OCI-LY7 (cell line): ENCODE measurements around the gene ZNF668. TPM values are rescaled to one million over a fixed set of nuclear protein-coding genes. Genes with fewer than 3 reads are reported as not detected.

Source experiments
- BruUV-seq: library from RNA; stranded (reverse); fragments of 400-500 nt; replicated peaks from 2 replicates; lab custom pipeline; 2021; lab: Mats Ljungman, UMichigan
- CTCF ChIA-PET: fragments of 300-600 bp; sonication (Branson Sonifier 250); formaldehyde crosslinking; loops from one replicate; lab custom pipeline; 2022; ENCODE audit warnings: antibody characterized with exemption; ENCODE audit not compliant: unreplicated experiment; lab: Charles Lee
- POLR2A ChIA-PET: fragments of 300-600 bp; sonication (Branson Sonifier 250); formaldehyde crosslinking; loops from one replicate; lab custom pipeline; 2022; ENCODE audit warnings: antibody characterized with exemption; lab: Charles Lee
- DNase-seq: peaks from one replicate; pipeline ENCODE4 v3.0.0-alpha.2; 2015; ENCODE audit warnings: low spot score
- H2AFZ ChIP-seq: fragments of 200-600 bp; sonication (generic), shearing (Covaris generic); 2 replicates; pipeline ENCODE4 v1.6.1; 2014; ENCODE audit warnings: mild to moderate bottlenecking, antibody characterized with exemption, low read length, moderate library complexity
- H3K27ac ChIP-seq: fragments of 200-600 bp; sonication (generic); 2 replicates; pipeline ENCODE4 v1.5.1; 2014; ENCODE audit warnings: mixed run types, low read depth, mild to moderate bottlenecking, moderate library complexity, low read length, inconsistent platforms; ENCODE audit not compliant: poor library complexity, severe bottlenecking
- H3K36me3 ChIP-seq: fragments of 200-600 bp; sonication (generic); 2 replicates; pipeline ENCODE4 v1.6.1; 2014; ENCODE audit warnings: mild to moderate bottlenecking, antibody characterized with exemption, low read length, moderate library complexity, mixed read lengths; ENCODE audit not compliant: insufficient read depth
- H3K4me1 ChIP-seq: fragments of 200-600 bp; sonication (generic); 2 replicates; pipeline ENCODE4 v1.5.1; 2014; ENCODE audit warnings: mild to moderate bottlenecking, low read length; ENCODE audit not compliant: insufficient read depth, poor library complexity, severe bottlenecking
- H3K4me2 ChIP-seq: fragments of 200-600 bp; sonication (generic); 2 replicates; pipeline ENCODE4 v1.6.1; 2014; ENCODE audit warnings: mild to moderate bottlenecking, low read length
- H3K4me3 ChIP-seq: fragments of 200-600 bp; sonication (generic); 2 replicates; pipeline ENCODE4 v1.5.1; 2014; ENCODE audit warnings: mild to moderate bottlenecking, low read depth, low read length; ENCODE audit not compliant: poor library complexity, severe bottlenecking
- H3K79me2 ChIP-seq: fragments of 200-600 bp; sonication (generic); 2 replicates; pipeline ENCODE4 v1.6.1; 2016; ENCODE audit warnings: low read depth, mild to moderate bottlenecking, low read length, moderate library complexity, mixed read lengths; ENCODE audit not compliant: insufficient read depth
- H3K9me2 ChIP-seq: fragments of 200-600 bp; sonication (generic); 2 replicates; pipeline ENCODE4 v1.6.1; 2016; ENCODE audit warnings: mild to moderate bottlenecking, low read length, mixed read lengths; ENCODE audit not compliant: insufficient read depth
- H3K9me3 ChIP-seq: fragments of 200-600 bp; sonication (generic); 2 replicates; pipeline ENCODE4 v1.6.1; 2014; ENCODE audit warnings: mild to moderate bottlenecking, mixed run types, low read length, mixed read lengths
- H4K20me1 ChIP-seq: fragments of 200-600 bp; sonication (generic); 2 replicates; pipeline ENCODE4 v1.6.1; 2014; ENCODE audit warnings: mild to moderate bottlenecking, antibody characterized with exemption, low read length, moderate library complexity, mixed read lengths; ENCODE audit not compliant: insufficient read depth
- CTCF ChIP-seq: fragments of 200-600 bp; sonication (generic); conservative IDR thresholded peaks from 2 replicates; pipeline ENCODE4 v1.5.1; 2014; ENCODE audit warnings: mild to moderate bottlenecking, antibody characterized with exemption, low read length, moderate library complexity, mixed read lengths
- EZH2phosphoT487 ChIP-seq: fragments of 200-600 bp; sonication (generic); IDR thresholded peaks from 2 replicates; pipeline ENCODE4 v1.6.1; 2018; ENCODE audit warnings: low read depth, borderline replicate concordance, mild to moderate bottlenecking, mixed run types, antibody characterized with exemption, low read length, moderate library complexity, mixed read lengths
- intact Hi-C: fragments of 100-400 bp; cut with micrococcal nuclease; formaldehyde crosslinking; loops from one replicate; pipeline ENCODE4 v1.10.0; 2022; ENCODE audit not compliant: unreplicated experiment
- total RNA-seq, 2 experiments: library from RNA; depleted of rRNA in 1 of 2; stranded (reverse); fragments of >200 nt in 1 of 2; shearing (Covaris generic) in 1 of 2; gene quantifications; 2 replicates each; pipeline ENCODE4 v1.2.3, GENCODE V29; 2014 to 2022

Gene ZNF668
- total RNA-seq, 2 experiments from 2014 or later = 7.8 to 21.7 TPM

GRCh38 chr16:31112711-31113110 is 38.7 kb upstream of the ZNF668 start:
- Histone ChIP-seq H3K9me3 (no peaks in the 10 kb centered on the region), H3K4me1 (peaks cover 8% of the 10 kb centered on the region), H3K4me2 (no peak overlapping the region), H3K4me3 (no peak overlapping the region), H3K79me2 (no peaks in the 10 kb centered on the region), H3K27ac (no peak overlapping the region), H3K36me3 (peaks cover 33% of the 10 kb centered on the region), H4K20me1 (no peaks in the 10 kb centered on the region), H2AFZ (no peak overlapping the region), H3K9me2 (no peaks in the 10 kb centered on the region)
- BruUV-seq = no TSS peak
- POLR2A ChIA-PET = no interaction called here
- intact Hi-C loops = loop anchor here (10.0 kb wide), 1 partner anchor 342 kb away; the partner anchor contains the start of gene ARMC5
- TF ChIP-seq EZH2phosphoT487 = no peak
- no peak for TF ChIP-seq CTCF
- CTCF ChIA-PET = no interaction called here
- no peak for DNase-seq

- no peak for DNase-seq
- Histone ChIP-seq H3K4me3 (no peak overlapping the region), H2AFZ (no peak overlapping the region), H3K36me3 (peaks cover 33% of the 10 kb centered on the region), H3K9me2 (no peaks in the 10 kb centered on the region), H3K79me2 (no peaks in the 10 kb centered on the region), H3K27ac (no peak overlapping the region), H3K4me2 (no peak overlapping the region), H3K9me3 (no peaks in the 10 kb centered on the region), H3K4me1 (peaks cover 14% of the 10 kb centered on the region), H4K20me1 (no peaks in the 10 kb centered on the region)
- TSS peak; percentile 42 for BruUV-seq
- intact Hi-C loops = loop anchor here (10.0 kb wide), 1 partner anchor 343 kb away; the partner anchor contains the start of gene ARMC5
- CTCF ChIA-PET = no interaction called here
- POLR2A ChIA-PET = no interaction called here
- no peak for TF ChIP-seq CTCF
- no peak for TF ChIP-seq EZH2phosphoT487
Observed at GRCh38 chr16:31111881-31112466, 37.9 kb upstream of the ZNF668 start.
